ENCODE results near the gene CHGA.

GRCh38 chr14:92968291-92969020 is 45.5 kb downstream of the CHGA start:
- TF ChIP-seq CTCF (IDR thresholded peaks at IDR 0.05) = no peak
- no peak for TF ChIP-seq ZFX (IDR thresholded peaks at IDR 0.05; ENCODE audit: borderline replicate concordance)
